GM18870 (cell line): ENCODE results near the gene SETD9.

Source experiments
- ATAC-seq: cut with Tn5 transposase; IDR thresholded peaks from one replicate; pipeline ENCODE4 v1.9.1; 2021; ENCODE audit warnings: moderate library complexity; ENCODE audit not compliant: unreplicated experiment

Gene SETD9

DNA sequence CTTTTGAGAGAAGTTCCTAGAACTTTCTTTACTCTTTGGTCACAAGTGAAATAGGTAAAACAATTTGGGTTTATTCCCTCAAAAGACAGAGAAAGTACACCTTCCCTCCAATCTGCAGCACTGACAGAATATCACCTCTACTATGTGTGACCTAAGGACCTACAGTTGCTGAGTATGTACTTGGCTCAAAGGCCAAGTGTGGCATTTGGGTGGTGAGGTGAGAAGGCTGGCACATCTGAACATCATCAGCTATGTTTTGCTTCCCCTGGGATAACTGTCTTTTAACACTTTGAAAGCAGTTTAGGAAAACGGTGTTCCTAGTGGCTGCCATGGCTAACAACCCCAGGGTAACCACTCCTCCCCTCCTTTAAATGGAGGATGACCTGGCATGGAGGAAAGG, 24.9 kb downstream of the SETD9 start:
- ATAC-seq, result no peak

GRCh38 chr5:56938858-56939257, 29.5 kb downstream of the SETD9 start:
- ATAC-seq, result no peak

DNA sequence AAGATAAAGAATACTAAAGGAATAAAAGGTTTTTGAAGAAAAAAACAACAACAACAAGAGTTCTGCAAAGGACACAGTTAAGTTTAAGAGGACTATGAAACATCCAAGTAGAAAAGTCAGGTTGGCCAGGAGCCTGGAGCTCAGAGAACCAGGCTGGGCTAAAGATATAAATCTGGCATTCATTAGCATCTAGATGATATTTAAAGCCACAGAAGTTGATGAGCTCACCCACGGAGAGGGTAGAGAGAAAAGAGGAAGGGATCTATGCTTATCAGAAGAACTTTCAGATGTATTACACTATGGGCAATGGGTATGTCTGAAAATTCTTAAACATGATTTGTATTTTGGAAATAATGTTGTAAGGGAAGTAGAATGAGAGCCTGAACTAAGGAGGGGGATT, 32.6 kb downstream of the SETD9 start:
- no peak for ATAC-seq

DNA sequence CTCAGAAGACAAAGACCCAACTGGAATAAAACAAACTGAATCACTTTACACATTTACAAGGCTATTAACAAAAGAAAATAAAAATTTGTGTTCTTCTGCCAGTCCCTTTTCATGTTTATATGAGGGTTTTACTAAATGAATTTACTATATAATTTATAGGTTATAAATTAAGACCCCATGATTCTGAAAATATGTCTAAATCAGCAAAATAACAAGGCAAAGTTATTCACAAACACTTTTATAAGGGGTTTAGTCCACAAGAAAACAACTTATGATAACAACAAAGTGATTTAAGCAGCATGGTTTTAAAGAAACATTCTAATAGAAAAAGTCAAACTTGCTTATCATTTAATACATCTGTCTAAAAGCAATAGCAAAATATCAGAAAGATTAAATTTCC, 37.7 kb downstream of the SETD9 start:
- no peak for ATAC-seq

- ATAC-seq, result peak; percentile 51
These were observed 41.3 kb downstream of the SETD9 start for GRCh38 chr5:56950626-56951125.

DNA sequence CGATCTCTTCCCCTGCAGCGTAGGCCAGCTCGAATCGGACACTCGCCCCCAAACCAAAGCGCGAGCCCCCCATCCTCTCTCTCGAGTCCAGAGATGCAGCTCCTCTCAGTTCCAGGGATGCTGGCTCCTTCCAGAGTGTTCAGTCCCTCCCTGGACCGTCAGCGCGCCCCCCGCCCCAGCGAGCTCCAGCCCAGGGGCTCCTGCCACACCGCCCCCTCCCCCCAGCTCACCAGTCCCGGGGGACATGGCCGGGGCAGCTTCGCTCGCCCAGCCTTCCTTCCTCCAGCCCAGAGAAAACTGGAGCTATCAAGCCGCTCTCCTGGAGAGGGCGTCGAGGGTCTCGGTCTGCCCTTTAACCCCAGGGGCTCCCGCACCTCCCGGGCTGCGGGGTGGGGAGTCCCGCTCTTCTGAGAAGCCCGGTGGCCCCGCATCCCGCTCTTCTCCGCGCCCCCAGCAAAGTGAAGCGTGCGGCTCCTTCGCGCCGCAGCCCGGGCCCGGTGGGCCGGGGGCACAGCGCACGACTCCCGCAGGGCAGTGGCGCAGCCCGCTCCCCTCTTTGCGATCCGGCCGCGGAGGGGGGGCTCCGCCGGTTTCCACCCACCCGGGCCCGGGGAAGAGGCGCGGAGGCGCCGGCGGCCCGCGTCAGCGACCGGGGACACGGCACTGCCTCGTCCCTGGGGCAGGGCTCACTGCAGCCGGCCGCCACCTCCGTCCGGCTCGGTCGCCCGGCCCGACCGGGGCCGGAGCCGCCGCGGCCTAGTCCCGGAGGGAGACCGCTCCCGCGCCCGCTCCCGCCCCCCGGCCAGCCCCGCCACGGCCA, 41.9 kb downstream of the SETD9 start:
- peak; percentile 22 for ATAC-seq

DNA sequence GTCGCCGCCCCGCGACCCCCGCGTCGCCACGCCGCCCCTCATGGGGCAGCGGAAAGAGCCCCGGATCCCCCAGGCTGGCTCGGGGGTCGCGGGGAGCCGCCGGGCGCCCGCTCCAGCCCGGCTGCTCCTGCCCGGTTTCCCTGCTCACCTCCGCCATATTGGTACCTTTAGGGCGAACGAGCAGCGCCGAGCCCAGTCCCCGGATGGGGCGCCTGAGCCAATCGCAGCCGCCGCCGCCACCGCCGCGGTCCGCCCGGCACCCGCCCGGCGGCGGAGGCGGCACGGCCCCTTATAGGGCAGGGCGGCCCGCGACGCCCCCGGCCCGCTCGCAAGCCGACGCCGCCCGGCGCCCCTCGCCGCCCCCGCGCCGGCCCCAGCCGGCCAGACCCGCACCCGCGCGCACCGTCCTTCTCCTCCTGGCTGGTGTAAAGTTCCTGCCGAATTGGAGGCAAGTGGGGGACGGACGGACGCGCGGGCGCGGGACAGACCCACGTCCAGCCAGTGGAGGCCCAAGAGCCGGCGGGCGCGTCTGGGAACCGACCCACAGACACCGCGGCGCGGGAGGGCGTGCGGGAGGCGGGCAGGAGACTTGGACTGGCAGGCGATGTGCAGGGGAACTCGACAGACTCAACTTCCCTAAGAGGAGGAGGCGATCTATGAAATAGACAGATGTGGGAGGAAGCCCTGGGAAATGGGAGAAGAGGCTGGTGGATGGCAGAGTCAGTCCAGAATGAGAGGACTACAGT, 42.7 kb downstream of the SETD9 start, which contains the start of gene MIER3:
TSS of gene MIER3 (minus strand) at position 178 of the 746 bp plus-strand sequence. CDS start at position 157, 21 bp downstream.
- peak; percentile 72 for ATAC-seq

DNA sequence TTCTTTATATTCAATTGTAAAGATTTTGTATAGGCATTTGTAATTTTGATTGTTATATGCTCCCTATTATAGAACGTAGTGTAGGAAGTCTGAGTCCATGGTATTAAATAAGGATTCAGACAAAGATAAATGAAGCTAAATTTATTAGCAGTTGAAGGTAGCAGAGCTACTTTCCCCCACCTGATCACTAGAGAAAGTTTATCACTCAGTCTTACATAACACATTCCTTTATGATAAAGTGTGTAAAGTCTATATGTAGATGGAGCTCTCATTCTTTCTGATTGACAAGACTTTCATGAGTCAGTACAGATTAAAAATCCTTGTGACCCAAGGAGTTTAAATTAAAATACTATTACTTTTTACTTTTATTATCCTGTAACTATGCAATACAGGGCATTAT, 44.9 kb downstream of the SETD9 start:
- ATAC-seq, result no peak

DNA sequence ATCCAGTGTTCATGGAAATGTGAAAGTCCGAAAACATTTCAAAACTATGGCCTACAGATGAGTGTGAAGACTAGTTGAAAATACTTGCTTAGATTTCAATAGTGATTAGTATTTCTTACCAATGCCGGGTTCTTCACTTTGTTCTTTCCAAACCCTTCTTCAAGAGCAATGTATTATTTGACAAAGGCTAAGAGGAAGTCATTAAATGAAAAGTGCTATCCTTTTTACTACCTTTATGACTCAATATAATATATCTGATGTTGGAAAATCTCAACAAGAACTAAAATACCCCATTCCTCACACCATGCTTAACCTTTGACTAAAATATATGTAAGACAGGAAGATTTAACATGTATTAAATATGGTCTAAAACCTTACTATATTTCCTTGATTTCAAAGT, 49.2 kb downstream of the SETD9 start:
- ATAC-seq, result no peak

DNA sequence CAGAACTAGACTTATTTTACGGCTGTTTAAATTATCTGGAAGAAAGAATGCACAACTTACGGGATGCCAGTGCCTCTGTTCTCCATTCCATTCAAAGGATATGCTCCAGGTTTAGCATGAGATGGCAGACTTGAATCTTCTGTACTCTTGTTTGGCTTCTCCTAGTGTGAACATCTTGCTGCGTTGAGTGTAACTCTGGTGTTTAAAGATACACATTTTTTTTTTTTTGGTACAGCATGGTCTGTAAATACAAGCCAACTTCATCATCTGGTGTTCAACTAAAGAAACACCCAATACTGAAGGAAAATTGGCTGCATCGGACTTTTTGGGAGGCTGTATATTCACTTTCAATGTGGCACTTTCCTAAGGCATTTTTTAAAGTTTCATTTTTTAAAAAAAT, 49.9 kb downstream of the SETD9 start:
- no peak for ATAC-seq

DNA sequence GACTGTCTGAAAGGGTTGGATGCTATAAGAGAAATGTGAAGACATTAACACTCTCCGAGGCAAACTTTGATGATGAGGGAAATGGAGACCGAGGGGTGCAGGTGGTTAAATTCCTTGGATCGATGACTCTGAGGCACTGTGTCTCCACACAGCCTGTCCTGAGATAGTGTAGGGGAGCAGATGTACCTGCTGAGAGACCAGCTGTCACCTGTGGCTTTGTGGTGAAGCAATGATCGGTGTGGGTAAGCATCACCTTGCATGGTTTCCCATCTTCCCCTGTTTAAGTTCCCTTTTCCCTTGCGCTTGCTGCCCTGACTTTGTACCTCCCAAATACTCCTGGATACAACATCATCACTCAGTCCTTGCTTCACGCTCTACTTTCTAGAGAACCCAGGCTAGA, 52.4 kb downstream of the SETD9 start:
- ATAC-seq, result no peak

- no peak for ATAC-seq
These were observed 52.9 kb downstream of the SETD9 start for GRCh38 chr5:56962286-56962685.

DNA sequence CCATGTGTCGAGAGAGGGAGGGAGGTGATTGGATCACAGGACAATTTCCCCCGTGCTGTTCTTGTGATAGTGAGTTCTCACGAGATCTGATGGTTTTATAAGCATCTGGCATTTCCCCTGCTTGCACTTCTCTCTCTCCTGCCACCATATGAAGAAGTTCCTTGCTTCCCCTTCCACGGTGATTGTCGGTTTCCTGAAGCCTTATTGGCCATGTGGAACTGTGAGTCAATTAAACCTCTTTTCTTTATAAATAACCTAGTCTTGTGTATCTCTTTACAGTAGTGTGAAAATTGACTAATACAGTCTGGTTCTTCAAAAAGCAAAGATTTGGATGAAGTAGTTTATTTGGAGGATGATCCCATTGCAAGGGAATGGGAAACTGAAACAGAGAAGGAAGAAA, 53.9 kb downstream of the SETD9 start:
- no peak for ATAC-seq

DNA sequence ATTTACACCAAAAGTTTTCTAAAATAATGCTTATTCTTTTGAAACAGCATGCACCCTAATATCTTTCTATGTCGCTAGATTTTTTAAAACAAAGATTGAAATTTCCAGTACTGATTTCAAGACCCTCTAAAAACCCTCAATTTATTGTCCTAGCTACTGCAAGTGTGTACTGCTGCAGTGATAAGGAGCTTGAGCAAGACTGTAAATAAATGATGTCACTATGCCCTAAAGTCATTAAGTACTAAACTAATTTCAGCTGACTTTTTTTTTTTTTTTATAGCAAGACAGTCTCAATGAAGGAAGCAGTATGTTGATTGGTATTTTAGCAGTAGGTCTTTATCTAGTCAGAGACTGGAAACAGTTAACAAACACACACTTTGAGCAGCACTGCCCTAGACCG, 54.8 kb downstream of the SETD9 start:
- no peak for ATAC-seq
